Stimulated activated CD8-positive, alpha-beta memory T cell treated with anti-CD3 and anti-CD28 coated beads, Interleukin-12 subunit alpha, Interleukin-12 subunit beta, amount 100 ng/mL, for 24 hours (primary cell): ENCODE results near the gene LTF.

Experiments used
- DNase-seq: peaks from one replicate; pipeline ENCODE4 v3.0.0-alpha.2; 2020; ENCODE audit errors: extremely low read depth

The LTF gene

GRCh38 chr3:46468753-46469600 is 4.3 kb upstream of the LTF start:
- DNase-seq: no peak

- no peak for DNase-seq
These were observed 2.9 kb upstream of the LTF start for GRCh38 chr3:46467562-46467961.

GRCh38 chr3:46466871-46467403 is 2.2 kb upstream of the LTF start:
- DNase-seq: no peak

GRCh38 chr3:46466273-46466672 is 1.6 kb upstream of the LTF start:
- DNase-seq: no peak

DNA sequence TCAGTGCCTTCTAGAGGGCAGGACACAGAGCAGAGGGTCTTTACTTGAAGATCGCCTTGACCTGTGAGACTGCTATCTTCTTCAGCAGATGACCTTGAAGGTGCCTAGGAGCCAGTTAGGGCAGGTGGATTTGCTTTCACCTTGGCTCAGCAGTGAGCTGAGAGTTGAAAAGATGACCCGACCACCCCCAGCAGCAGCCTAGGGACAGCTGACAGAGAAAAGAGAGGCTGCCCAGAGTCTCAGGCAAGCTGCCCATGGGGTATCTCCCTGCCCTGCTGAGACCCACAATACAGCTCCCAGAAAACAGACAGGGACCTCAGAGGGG is 453 bp upstream of the LTF start:
- no peak for DNase-seq

DNA sequence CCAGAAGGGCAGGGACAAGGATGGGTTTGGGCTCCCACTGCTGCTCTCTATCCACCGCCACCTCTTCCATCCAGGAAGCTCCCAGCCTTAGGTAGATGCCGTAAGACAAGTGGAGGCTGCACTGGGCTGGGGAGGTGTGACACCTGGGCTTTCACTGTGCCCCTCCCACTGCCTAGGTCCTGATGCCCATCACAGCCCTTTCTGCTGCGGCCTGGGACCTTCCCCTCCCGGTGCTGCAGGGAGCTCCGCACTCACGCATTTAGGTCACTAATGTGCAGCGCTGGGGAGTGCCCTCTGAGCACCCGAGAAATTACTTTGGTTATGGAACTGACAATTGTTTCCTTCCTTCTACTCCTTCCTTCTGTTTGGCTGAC is 850 bp downstream of the LTF start:
- no peak for DNase-seq

DNA sequence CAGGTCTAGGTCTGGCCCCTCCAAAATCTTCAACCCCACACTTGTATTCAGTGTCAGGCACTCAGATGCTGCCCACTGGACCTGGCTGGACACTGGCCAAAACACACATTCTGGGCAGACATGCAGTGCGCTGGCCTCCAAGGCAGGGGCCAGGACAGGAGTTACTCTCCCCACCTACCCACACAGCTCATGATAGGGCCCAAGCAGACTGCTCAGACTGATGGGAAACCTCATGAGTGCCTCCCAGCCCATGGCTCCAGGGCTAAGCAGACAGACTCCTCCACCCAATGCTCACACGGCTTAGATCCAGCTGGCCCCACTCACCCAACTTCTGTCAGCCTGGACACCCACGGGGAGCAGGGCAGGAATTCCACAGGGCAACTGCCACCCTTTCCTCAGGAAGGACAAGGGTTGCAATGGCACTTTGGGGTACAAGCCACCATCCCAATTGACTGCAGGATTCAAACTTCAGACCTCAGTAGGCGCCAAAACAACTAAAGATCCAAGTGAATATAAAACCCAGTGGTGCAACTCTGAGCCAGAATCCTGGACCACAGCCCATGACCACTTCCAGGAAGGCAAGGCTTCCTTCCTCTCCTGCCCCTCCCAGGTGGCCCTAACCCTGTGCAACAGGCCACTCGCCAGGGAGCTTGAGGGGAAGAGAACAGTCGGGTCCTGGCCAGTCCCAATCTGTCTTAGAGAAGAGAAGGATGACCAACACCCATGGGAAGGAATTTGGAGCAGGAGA is 1.4 kb downstream of the LTF start:
- DNase-seq: no peak

- DNase-seq: no peak
These were observed 2.2 kb downstream of the LTF start for GRCh38 chr3:46462511-46462910.

DNA sequence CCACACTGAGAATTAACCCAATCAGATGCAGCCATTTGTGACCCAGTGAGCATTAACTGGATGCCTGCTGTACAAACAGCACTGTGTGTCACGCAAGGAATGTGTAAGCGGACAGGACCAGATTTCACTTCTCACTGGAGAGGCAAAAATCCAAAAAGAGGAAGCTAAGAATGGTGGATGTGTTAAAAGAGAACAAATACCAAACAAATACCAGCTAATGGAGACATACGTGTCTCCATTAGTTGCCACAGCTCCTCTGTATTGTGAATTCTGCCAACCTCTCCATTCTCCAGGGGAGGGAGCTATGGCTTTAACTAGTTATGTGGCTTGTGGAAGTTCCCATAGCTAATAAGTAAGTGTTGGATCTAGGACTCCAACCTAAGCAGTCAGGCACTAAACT is 2.6 kb downstream of the LTF start:
- DNase-seq: no peak

DNA sequence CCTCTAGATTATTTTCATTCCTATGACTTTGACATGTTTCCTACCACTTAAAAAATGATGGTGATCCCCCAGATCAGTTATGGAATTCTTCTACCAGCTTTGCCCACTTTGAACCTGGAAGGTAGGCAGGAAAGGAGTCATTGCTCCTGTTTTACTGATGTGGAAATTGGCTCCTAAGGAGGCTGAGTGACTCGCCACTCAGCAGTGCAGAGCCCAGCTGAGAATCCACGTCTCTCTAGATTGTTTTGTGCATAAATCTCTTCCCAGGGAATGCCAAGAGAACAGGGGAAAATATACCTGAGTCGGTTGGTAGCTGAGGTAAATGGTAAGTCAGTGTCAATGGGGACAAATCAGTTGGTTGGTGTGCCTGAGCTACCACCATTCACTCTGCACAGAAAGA is 4.7 kb downstream of the LTF start:
- no peak for DNase-seq

DNA sequence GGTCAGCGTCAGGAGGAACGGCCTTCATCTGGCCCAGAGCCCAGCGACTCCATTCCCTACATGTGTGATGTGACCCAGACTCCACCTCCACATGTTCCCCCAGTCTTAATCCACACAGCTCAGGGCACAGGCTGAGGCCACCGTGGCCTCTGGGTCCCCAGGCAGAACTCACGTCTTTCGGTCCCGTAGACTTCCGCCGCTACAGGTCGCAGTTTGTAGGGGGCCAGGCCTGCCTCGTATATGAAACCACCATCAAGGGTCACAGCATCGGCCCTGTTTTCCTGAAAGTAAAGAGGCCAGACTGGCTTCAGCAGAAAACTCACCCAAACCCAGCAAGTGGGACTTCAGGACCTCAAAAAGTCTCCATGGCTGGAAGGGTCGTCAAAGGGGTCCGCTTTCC is 8.6 kb downstream of the LTF start:
- DNase-seq: no peak

DNA sequence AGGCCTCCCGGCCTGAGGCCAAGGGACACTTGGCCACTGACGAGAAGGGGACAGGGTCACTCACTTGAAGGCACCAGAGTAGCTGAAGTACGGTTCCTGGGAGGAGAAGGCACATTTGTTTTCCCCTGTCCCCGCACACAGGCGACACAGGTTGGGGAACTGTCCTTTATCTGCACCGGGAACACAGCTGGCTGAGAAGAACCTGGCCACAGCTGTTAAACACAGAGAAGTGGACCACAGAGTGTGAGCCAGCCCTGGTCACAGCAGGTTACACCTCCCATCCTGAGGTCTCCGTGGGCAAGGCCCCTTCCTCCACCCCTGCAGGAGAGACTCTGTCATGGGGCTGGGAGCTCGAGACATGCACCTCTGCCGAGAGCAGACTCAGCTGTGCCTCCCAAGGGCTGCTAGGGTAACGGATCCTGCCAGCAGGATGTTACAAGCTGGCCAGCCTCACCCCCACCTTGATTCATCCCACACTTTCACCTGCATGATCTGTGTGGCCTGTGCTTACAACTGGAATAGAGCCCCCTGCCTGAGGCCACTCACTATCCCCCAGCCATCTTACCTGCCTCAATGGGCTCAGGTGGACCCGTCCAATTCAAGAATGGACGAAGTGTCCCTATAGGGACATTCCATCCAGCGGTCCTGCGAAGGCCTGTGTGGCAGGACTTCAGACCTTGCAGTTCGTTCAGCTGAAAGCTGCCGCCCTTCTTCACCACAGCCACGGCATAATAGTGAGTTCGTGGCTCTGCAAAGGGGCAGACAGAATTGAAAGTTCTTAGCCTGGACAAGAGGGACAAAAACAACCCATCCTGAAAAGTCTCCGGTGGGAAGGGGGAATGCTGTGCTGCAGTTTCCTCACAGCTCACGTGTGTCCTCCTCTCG is 9.2 kb downstream of the LTF start:
- no peak for DNase-seq

DNA sequence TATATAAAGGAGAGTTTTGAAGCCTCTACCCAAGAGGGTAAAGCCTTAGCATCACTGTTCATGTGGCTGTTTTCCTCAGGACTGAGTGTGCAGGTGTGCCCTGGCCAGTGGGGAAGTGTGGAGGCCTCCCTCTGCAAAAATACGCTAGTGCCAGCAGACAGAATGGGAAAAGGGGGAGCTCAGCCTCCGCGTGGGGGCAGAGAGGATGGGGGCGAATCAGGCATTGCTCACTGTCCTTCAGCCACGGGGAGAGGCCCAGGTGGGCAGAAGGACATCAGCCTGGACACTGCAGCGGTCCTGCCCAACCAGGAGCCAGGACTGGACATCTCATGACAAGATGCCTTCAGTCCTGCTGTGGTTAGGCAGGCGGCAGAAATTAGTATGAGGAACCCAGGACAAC is 10.1 kb downstream of the LTF start:
- DNase-seq: no peak

DNA sequence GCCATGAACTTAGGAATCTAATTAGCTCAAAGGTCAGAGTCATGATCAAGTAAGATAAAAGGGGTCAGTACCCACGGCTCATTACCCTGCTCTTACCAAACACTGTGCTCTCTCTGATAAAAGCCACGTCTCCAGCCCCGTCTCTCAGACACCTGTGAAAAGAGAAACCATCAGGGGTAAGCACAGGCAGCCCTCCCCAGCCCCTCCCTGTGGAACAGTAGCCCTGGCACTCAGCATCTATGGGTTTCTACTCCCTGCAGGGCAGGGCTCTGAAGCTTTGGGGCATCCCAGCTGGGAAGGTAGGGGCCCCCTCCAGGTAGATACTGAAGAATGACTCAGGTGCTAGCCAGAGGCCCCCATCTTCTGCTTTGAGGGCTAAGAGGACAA is 10.5 kb downstream of the LTF start:
- DNase-seq: no peak

GRCh38 chr3:46453526-46454208 is 11.0 kb downstream of the LTF start:
- no peak for DNase-seq

GRCh38 chr3:46449755-46450552 is 14.8 kb downstream of the LTF start:
- no peak for DNase-seq

DNA sequence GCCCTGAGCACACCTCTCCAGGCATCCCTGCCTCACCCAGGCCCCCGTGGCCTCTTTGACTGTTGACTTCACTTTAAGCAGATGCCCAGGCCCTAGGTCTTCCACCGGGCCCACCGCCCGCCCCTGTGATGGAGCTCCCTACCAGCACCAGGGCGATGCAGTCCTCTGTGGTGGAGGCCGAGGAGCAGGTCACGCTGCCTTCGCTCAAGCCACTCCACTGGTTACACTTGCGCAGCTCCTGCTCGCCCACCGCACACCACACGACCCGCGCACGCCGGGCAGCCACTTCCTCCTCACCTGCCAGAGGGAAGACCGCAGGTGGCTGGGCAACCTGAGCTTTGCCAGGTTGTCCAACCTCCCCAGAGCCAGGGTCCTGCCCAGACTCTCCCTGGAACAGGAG is 16.0 kb downstream of the LTF start:
- no peak for DNase-seq

GRCh38 chr3:46447228-46447985 is 17.3 kb downstream of the LTF start:
- DNase-seq: no peak

- DNase-seq: no peak
These were observed 21.9 kb downstream of the LTF start for GRCh38 chr3:46442576-46443530.
